GM21390 (cell line): ENCODE data around the gene NOTUM.

ENCODE experiments used
- ATAC-seq: cut with Tn5 transposase; IDR thresholded peaks from one replicate; pipeline ENCODE4 v1.9.1; 2021; ENCODE audit not compliant: unreplicated experiment

NOTUM gene

DNA sequence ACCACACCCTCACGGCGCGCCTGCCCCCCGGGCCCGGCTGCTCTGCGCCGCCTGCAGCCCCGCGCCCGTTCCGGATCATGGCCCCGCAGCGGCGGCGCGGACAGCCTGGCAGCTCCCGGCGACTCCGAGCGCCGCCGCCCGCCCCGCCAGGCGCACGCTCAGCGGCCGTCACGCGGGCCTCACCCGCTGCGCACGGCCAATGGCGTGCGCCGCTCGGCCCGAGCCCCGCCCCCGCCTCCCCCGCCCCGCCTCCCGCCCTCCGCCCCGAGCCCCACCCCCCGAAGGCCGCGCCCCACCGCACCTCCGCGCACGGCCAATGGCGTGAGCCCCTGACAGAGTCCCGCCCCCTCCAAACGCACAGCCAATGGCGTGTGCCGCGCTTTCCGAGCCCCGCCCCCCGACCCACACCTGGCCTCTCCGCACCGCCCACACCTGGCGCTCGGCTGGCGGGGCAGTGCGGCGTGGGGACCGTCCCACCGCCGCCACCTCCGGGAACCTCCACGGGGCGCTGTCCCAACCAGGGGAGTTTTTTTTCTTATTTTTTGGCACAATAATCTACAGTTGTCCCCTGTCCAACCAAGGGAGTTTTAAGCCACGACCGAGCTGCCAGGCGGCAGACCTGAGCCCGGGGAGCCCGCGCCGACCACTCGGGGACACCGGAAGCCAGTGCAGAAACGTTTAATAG lies 49.6 kb downstream of the NOTUM start, which contains the start of gene PCYT2:
Gene PCYT2 (minus strand): TSS at position 123 of the 685 bp plus-strand sequence. CDS start 44 bp downstream, at position 79.
- ATAC-seq, result peak; percentile 67

DNA sequence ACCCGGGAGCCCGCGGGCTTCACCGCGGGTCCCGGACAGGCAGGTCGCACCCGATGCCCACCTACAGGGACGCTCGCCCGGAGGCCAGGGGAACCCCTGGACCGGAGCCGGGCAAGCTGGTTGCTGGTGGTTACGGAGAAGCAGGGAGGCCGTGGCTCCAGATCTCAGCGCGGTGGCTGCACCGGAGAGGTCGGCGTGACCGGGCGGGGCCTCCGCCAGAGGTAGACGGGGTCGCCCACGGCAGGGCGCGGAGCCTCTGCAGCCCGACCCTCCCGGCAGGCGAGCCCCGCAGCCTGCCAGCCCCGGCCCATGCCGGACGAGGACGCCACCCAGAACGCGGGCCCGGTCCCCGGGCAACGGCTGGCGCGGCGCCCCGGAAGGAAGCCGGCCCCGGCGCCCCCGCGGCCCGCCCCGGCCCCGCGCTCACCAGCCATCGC lies 50.1 kb downstream of the NOTUM start:
- ATAC-seq, result peak; percentile 16

DNA sequence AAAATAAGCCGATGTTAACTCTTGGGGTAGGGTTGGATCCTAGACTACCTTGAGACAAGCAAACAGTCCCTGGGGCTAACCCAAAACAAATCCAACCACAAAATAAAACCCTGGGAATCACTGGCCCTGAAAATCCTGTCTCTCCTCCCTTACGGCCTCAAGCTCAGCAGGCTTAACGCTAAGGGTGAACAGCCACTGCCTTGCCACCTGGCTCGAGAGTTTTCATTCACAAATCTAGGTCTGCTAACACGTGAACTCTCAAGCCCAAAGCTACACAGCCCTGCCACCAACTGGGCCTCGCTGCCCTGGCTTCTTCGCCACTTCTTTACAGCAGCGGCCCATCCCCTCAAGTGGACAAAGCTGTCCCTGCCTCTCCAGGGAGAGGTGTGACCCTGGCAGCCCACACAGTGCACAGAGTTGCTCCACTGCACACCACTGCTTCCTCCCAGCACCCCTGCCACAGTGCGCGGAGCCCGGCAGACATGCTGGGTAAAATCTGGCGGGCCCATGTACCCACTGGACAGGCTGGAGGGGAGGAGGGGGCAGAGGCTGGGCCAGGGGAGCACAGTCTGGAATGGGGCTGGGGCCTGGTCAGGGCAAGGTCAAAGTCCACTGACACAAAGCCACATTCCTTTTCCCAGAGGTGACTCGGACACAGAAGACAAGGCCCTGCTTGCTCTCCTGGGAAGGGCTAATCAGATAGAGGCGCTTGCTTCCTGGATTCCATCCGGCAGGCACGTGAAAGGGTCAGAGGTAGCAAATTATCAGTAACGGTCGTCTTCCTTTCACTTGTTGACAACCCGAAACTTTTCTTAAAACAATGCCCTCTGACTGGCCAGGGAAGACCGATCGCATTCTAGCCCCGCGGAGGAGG lies 50.8 kb downstream of the NOTUM start:
- no peak for ATAC-seq

DNA sequence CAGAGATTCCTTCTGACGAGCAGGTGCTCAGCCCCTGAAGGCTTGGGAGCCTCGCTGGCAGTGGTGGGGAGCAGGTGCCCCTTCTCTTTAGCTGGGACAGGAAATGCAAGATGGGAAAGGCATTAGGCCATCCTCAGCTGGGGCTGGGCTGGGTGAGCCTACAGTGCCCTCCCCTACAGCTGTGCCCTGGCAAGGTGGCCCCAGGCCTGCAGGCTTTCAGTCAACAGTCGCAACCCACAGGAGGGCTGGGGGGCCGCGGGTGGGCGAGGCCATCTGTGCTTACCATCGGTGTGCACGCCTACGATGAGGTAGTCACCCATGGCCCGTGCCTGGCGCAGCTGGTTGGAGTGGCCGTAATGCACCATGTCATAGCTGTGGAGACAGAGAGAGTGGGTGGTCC lies 51.8 kb downstream of the NOTUM start:
- no peak for ATAC-seq

DNA sequence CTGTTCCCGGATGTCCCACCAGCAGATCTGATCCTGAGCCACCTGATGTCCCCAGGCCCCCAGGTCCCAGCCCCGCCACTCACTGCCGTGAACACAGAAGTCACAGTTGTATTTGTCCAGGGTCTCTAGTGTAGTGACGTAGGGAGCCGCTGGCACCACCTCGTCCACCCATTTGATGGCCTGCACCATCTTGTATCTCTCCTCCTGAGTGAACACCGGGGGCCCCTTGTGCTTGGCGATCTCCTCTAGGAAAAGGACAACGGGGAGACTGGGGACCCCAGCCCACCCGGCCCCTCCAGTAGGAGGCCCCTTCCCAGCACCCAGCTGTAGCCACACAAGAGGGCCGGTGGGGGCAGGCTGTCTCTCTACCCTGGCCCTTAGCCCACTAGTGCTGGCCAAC lies 52.2 kb downstream of the NOTUM start:
- ATAC-seq, result no peak

DNA sequence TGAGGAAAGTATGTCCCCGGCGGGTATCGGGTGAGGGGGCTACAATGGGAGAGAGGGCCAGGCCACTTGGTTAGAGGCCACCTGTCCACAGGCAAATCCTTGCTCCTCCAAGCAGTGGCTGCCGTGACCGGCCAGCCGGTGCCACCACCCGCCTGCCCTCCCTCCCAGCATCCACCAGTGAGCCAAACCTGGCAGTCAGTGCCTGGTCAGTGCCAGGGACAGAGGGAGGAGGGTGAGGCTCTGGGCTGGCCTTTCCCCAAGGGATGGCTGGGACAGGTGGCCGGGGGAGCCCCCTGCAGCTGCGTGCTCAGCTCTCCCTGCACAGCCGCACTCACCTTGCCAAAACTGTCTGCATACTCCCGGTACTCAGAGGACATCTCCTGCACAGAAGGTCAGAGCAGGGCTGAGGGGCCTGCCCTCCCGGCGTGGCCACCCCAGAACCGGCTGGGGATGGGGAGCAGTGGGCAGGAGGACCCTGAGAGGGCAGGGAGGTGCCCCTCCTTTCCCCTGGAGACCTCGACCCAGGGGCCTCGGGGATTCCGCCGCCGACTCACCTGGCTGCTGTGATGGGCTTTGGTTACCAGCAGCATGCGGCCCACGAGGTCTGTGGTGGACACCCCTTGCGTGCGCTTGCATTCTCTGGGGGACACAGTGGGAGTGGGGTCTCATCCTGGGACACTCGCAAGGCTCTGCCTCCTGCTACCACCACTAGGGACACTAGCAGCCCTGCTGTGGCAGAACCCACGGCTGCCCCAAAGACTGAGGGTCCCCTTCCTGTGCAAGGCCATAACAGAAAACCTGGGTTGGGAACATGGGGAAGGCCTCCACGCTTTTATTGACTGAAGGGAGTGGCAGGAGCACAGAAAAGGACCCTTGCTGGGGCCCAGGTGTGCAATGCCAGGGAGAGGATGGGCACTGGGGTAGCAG lies 53.5 kb downstream of the NOTUM start:
- ATAC-seq, result no peak

DNA sequence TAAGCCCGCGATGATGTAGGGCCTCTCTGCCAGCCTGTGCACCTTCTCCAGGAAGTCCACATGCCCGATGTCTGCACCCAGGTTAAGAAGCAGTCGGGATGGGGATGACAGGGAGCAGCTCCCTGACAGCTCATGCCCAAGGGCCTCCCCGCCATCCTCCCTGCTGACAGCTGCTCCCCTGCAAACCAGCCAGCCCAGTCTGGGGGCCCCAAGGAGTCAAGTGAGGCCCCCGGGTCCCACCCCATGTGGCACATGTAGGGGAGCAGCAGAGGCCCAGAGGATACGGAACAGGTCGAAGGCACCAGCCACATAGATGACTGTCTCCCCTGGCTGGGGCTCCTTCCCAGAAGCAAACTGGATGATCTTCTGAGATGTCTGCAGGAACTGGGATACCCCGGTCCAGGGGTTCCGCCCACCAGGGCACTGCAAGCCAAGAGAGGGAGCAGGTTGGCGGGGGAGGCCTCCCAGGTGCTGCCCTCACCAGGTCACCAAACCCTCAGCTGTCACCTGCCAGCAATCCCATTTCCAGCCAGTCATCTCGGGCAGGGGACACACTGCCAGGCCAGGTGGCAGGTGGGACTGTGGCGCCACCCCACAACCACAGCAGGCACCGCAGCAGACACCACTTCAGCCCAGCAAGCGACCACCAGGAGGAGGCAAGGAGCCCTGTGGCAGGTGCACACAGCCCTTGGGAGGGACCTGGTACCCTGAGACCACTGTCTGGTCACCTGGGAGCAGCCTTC lies 54.3 kb downstream of the NOTUM start:
- no peak for ATAC-seq

DNA sequence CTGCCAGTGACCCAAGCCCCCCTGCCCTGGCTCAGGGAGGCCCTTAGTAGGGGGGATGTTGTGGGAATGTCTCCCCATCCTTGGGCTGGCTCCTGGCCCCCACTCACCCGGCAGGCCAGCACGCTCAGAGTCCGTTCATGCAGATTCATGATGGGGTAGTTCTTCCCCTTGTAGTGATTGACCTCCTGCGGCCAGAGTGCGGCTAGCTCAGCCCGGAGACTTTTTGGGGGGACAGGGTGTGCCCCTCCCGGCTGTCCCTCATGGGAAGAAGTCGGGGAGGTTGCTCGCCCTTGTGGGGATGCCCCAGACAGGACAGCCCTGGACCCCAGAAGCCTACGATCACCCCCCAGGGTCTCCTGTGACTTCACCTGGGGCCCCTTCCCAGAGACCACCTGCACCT lies 55.0 kb downstream of the NOTUM start:
- ATAC-seq, result no peak

DNA sequence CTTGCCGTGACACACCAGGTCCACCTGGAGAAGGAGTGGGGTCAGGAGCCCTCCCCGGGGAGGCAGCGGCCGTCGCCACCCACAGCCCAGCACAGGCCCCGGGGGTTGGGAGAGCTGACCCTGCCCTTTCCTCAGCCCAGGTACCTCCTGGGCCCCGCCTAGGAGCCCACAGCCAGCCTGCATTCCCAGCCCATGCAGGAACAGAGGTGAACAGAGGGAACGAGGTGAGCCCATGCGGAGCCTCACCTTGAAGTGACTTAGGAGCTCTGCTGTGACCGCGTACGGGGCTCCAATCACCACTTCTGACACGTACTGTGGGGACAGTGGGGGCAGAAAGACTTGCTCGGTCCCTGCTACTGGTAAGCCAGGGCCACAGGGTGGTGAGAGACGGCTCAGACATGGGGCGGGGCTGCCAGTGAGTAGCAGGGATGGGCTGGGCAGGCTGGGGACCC lies 55.5 kb downstream of the NOTUM start:
- ATAC-seq, result no peak

DNA sequence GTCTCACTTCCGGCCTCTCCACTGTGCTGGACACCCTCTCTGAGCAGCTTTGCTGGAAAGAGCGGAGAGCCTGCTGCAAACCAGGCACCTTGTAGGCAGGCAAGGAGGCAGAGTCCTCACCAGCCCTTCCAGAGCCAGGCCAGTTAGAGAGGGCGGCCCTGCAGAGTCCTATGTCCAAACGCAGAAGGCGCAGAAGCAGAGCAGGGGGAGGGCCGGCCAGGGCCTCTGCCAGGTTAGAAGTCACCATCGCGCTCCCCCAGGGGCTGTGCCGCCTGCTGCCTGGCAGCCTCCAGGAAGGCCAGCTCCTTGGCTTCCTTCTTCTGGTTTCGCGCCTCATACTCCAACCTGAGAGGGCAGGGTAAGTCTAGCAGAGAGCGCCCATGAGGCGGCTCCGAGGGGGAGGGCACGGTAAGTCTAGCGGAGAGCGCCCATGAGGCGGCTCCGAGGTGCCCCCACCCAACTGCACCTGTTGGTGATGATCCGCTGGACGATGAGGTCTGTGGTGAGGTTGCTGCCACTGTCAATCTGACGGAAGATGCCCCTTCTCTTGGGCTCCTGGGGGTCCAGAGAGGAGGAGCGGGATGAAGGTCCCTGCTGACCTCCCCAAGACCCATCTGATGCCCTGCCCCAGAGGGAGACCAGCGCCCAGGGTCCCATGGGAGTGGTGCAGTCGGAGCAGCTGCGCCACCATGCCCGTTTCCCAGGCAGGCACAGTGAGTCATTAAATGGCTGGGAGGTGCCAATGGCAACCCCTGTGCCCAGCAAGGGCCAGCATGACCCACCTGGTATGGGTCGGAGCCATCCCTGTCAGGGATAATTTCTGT lies 56.2 kb downstream of the NOTUM start:
- ATAC-seq, result no peak

DNA sequence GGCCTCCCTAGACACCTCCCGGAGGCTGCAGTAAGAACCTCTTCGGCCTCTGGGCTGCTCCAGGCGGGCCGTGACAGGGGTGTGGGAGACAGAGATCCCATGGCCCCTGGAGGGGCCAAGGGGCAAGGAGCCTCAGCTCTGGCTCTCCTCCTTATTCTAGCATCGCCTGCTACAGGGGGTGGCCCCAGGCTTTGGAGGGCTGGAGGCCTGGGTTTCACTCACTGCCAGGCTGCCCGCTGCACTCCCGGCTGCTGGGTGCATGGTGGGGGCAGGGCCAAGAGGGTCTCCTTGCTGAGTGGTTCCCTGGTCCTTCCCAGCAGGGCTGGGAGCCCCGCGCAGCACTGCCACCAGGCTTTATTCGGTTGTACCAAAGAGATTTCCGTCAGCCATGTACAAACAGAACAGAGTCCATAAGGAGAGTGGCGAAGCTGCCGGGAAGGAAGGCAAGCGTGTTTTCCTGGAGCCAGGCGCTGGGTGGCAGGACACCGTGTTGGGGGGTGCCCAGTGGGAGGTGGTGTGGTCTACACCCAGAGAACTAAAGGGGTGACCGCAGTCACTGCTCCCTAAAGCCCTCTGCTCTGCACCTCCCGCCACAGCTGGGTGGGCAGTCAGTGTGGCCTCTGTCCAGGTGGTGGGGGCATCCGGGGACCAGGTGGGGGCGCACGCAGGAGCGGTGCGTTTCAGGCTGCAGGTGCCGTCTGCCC lies 56.9 kb downstream of the NOTUM start:
- no peak for ATAC-seq

DNA sequence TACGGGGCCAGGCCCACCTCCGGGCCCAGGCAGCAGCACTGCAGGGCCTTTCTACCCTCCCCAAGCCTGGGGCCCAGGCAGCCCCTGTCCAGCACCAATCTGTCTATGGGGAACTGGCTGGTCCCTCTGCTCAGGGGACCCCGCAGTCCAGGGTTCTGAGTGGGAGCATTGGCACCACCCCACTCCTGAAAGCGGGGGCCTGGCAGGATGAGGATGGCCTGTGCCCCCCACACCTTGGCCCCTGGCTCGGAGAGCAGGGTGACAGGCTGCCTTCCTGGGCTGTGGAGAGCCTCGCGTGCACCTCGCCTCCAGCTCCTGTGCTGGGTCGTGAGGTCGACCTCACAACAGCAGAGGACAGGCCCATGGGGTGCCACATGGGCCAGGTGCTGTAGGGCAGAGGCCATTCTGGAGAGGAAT lies 57.6 kb downstream of the NOTUM start:
- ATAC-seq, result no peak

DNA sequence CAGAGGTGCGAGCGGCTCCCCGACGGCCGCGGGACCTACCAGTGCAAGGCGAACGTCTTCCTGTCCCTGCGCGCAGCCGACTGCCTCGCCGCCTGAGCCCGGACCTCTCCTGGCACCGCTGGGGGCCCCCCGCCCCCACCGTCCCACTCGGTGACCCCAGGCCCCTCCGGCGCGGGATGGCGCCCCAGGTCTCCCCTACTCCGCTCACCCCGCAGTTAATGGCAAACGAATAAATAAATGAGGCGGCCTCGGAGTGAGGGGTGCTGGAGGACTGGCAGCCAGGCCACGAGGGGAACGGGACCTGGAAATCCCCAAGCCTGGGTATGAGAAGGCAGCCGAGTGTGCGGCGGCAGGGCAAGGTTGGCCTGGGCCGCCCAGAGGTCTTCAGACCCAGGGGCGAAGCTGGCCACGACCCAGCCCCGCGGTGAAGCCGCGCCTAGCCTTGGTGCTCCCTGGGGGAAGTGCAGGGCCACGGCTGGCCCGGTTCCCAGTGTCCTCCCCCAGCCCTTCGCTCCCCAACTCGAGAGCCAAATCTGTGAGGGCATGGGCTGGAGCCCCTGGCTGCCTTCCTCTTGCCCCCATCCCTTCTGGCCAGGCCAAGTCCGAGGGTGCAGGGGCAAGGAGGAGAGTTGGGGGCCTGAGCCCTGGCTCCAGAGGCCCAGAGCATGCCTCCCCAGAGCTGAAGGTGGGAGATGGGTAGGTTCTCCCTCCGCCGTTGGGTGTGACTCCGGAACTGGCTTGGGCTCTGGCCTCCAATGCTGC lies 58.2 kb downstream of the NOTUM start:
- no peak for ATAC-seq
